ENCODE data around the gene LBHD1. TPM values are rescaled to one million over a fixed set of nuclear protein-coding genes. Genes with fewer than 3 reads are reported as not detected.
"Not testable (repeated sequence)": the region's sequence is repeated elsewhere in the genome, so short reads cannot be mapped to it uniquely, and the experiment has no call there.

The LBHD1 gene
- total and polyA plus RNA-seq, 2 of the 13 experiments (the other 11 are each of a cell fraction or from before 2014, with no cell fraction given) = 3.2 to 3.7 TPM

DNA sequence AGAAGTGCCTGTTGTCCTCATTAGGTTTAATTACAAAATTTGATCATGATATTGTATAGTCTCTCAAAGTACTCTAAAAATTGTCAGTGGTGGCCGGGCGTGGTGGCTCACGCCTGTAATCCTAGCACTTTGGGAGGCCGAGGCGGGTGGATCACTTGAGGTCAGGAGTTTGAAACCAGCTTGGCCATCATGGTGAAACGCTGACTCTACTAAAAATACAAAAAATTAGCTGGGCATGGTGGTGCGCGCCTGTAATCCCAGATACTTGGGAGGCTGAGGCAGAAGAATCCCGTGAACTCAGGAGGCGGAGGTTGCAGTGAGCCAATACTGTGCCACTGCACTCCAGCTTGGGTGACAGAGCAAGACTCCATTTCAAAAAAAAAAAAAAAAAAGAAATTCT lies 3.3 kb upstream of the LBHD1 start:
- H4K20me1 ChIP-seq (ENCODE audit: insufficient read depth, low read length); BruUV-seq (replicated peaks); H3K9me3 ChIP-seq (ENCODE audit: low read length); H3K27ac ChIP-seq (ENCODE audit: extremely low read length, insufficient read depth, low read length); FAIRE-seq; in situ Hi-C loops (cut with HindIII; ENCODE audit: extremely low pct_ligation_motif_present, low pct_unique_long_range_greater_than_20kb); H3K4me3 ChIP-seq (replicated peaks in 1 of 3; ENCODE audit: insufficient read depth in 1 of 3, low read depth in 2 of 3, low read length in 3 of 3); H3K36me3 ChIP-seq (replicated peaks in 1 of 2; ENCODE audit: control insufficient read depth in 1 of 2, insufficient read depth in 2 of 2, low read length in 2 of 2); ATAC-seq; CTCF ChIA-PET (ENCODE audit: low intra/inter-chr PET ratio, low total read pairs); H3K9ac ChIP-seq (ENCODE audit: insufficient read depth, low read depth, low read length); DNase-seq (ENCODE audit: low spot score); intact Hi-C loops (cut with micrococcal nuclease; ENCODE audit: unreplicated experiment); H3K27me3 ChIP-seq (ENCODE audit: control insufficient read depth in 1 of 2, insufficient read depth in 2 of 2, low read length in 2 of 2); H3K4me2 ChIP-seq (ENCODE audit: low read depth, low read length); H2AFZ ChIP-seq (ENCODE audit: low read length): not testable (repeated sequence)
- H3K79me2 ChIP-seq (ENCODE audit: insufficient read depth, low read length) = peaks cover 29% of the 10 kb centered on the region
- peaks cover 49% of the 10 kb centered on the region for H3K4me1 ChIP-seq (ENCODE audit: insufficient read depth, low read length)
- POLR2A ChIA-PET = interaction anchor here (1.8 to 5.4 kb wide), 4 partner anchors 8 to 84 kb away, joined by 5 to 64 read pairs (median 6); partner anchors contain the start of genes C11orf98, CSKMT, HNRNPUL2 and TUT1
- 98% methylated on average over 10 of the region's 10 CpGs for WGBS (ENCODE audit: low lambda C conversion rate)

DNA sequence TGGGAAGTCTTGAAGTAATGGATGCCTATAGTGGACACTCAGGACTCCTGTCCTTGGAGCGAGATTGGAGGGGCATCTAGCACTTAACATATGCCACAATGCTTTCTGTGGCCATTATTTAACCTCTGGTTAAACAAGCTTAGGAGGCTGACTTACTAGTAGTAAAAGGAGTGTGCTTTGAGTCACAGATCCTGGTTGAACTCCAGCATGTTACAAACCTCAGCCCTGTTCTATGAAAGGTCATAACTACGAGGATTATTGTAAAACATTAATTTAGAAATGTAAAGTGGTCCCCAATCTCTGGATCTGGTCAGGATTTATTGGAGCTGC lies 1.1 kb upstream of the LBHD1 start:
- DNase-seq (ENCODE audit: low spot score) (no peak), FAIRE-seq (no peak), ATAC-seq (no peak)
- peaks cover 59% of the 10 kb centered on the region for H3K4me1 ChIP-seq (ENCODE audit: insufficient read depth, low read length)
- in situ Hi-C loops (cut with HindIII; ENCODE audit: extremely low pct_ligation_motif_present, low pct_unique_long_range_greater_than_20kb) = no loop called here
- peak overlapping the region; percentile 29 for H3K27ac ChIP-seq (ENCODE audit: extremely low read length, insufficient read depth, low read length)
- ChIA-PET POLR2A (interaction anchor here (0.8 to 6.6 kb wide), 8 partner anchors 7 to 99 kb away, joined by 3 to 64 read pairs (median 19); partner anchors contain the start of genes C11orf98, CSKMT, EEF1G and GANAB), CTCF (ENCODE audit: low intra/inter-chr PET ratio, low total read pairs) (no interaction called here)
- peaks cover 26% of the 10 kb centered on the region for H3K79me2 ChIP-seq (ENCODE audit: insufficient read depth, low read length)
- H3K27me3 ChIP-seq (ENCODE audit: control insufficient read depth in 1 of 2, insufficient read depth in 2 of 2, low read length in 2 of 2) = no peaks in the 10 kb centered on the region; a peak in 1 of 5 replicates
- H4K20me1 ChIP-seq (ENCODE audit: insufficient read depth, low read length) = no peaks in the 10 kb centered on the region; the same call in 1 of the 2 replicates
- peak overlapping the region; percentile 76 for H3K4me2 ChIP-seq (ENCODE audit: low read depth, low read length)
- peaks cover 0 to 7% of the 10 kb centered on the region in 2 experiments; a peak in 1 of 5 replicates for H3K36me3 ChIP-seq (replicated peaks in 1 of 2; ENCODE audit: control insufficient read depth in 1 of 2, insufficient read depth in 2 of 2, low read length in 2 of 2)
- H2AFZ ChIP-seq (ENCODE audit: low read length) = no peak overlapping the region
- no peaks in the 10 kb centered on the region for H3K9me3 ChIP-seq (ENCODE audit: low read length)
- intact Hi-C loops (cut with micrococcal nuclease; ENCODE audit: unreplicated experiment) = no loop called here
- 74% methylated on average over 2 of the region's 2 CpGs for WGBS (ENCODE audit: low lambda C conversion rate)
- peak overlapping the region in 2 of 3 experiments; percentile 3 to 98; a peak in 2 of 6 replicates for H3K4me3 ChIP-seq (replicated peaks in 1 of 3; ENCODE audit: insufficient read depth in 1 of 3, low read depth in 2 of 3, low read length in 3 of 3)
- no TSS peak for BruUV-seq (replicated peaks)
- peak overlapping the region; percentile 96; the same call in 1 of the 2 replicates for H3K9ac ChIP-seq (ENCODE audit: insufficient read depth, low read depth, low read length)
- TF ChIP-seq ZNF766 (CRISPR knock-in tag; IDR thresholded peaks at IDR 0.05; ENCODE audit: borderline replicate concordance) = no peak
- no peak for TF ChIP-seq STAT5B (CRISPR knock-in tag; IDR thresholded peaks at IDR 0.05)
- no peak for TF ChIP-seq MEIS1 (CRISPR knock-in tag; IDR thresholded peaks at IDR 0.05; ENCODE audit: borderline replicate concordance)
- TF ChIP-seq, protein P1, sequence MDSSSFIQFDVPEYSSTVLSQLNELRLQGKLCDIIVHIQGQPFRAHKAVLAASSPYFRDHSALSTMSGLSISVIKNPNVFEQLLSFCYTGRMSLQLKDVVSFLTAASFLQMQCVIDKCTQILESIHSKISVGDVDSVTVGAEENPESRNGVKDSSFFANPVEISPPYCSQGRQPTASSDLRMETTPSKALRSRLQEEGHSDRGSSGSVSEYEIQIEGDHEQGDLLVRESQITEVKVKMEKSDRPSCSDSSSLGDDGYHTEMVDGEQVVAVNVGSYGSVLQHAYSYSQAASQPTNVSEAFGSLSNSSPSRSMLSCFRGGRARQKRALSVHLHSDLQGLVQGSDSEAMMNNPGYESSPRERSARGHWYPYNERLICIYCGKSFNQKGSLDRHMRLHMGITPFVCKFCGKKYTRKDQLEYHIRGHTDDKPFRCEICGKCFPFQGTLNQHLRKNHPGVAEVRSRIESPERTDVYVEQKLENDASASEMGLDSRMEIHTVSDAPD (CRISPR knock-in tag; IDR thresholded peaks at IDR 0.05) = no peak
- no peak for TF ChIP-seq ZNF235 (CRISPR knock-in tag; IDR thresholded peaks at IDR 0.05; ENCODE audit: borderline replicate concordance)
- TF ChIP-seq, protein P2, sequence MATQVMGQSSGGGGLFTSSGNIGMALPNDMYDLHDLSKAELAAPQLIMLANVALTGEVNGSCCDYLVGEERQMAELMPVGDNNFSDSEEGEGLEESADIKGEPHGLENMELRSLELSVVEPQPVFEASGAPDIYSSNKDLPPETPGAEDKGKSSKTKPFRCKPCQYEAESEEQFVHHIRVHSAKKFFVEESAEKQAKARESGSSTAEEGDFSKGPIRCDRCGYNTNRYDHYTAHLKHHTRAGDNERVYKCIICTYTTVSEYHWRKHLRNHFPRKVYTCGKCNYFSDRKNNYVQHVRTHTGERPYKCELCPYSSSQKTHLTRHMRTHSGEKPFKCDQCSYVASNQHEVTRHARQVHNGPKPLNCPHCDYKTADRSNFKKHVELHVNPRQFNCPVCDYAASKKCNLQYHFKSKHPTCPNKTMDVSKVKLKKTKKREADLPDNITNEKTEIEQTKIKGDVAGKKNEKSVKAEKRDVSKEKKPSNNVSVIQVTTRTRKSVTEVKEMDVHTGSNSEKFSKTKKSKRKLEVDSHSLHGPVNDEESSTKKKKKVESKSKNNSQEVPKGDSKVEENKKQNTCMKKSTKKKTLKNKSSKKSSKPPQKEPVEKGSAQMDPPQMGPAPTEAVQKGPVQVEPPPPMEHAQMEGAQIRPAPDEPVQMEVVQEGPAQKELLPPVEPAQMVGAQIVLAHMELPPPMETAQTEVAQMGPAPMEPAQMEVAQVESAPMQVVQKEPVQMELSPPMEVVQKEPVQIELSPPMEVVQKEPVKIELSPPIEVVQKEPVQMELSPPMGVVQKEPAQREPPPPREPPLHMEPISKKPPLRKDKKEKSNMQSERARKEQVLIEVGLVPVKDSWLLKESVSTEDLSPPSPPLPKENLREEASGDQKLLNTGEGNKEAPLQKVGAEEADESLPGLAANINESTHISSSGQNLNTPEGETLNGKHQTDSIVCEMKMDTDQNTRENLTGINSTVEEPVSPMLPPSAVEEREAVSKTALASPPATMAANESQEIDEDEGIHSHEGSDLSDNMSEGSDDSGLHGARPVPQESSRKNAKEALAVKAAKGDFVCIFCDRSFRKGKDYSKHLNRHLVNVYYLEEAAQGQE (IDR thresholded peaks at IDR 0.05; ENCODE audit: borderline replicate concordance in 1 of 2, low read depth in 1 of 2, low read length in 2 of 2) = no peak
- TF ChIP-seq ZKSCAN8 (CRISPR knock-in tag; IDR thresholded peaks at IDR 0.05; ENCODE audit: borderline replicate concordance) = no peak
- TF ChIP-seq THAP11 (CRISPR knock-in tag; IDR thresholded peaks at IDR 0.05) = no peak
- TF ChIP-seq CREM (IDR thresholded peaks at IDR 0.05) = no peak
- TF ChIP-seq CREM (CRISPR knock-in tag; IDR thresholded peaks at IDR 0.05) = no peak
- TF ChIP-seq ZNF607 (CRISPR knock-in tag; IDR thresholded peaks at IDR 0.05; ENCODE audit: borderline replicate concordance) = no peak
- no peak for TF ChIP-seq DNMT3B (CRISPR knock-in tag; conservative IDR thresholded peaks at IDR 0.05)
- TF ChIP-seq XBP1 (CRISPR knock-in tag; IDR thresholded peaks at IDR 0.05) = no peak
- TF ChIP-seq ZNF180 (CRISPR knock-in tag; IDR thresholded peaks at IDR 0.05; ENCODE audit: borderline replicate concordance, low read depth) = no peak
- TF ChIP-seq JUN (CRISPR knock-in tag; IDR thresholded peaks at IDR 0.05) = no peak

All from HepG2 (cell line).